Measurements from ENCODE around the gene MYO18B. TPM values are rescaled to one million over a fixed set of nuclear protein-coding genes. Genes with fewer than 3 reads are reported as not detected.

Gene MYO18B
- total RNA-seq, 1 donor from 2014 or later: 139 TPM

- intact Hi-C loops (cut with DNase I): no loop called here
- DNase-seq (ENCODE audit: missing footprints) (no peak), ATAC-seq (no peak)
Measured at GRCh38 chr22:25939384-25939783, 197.4 kb downstream of the MYO18B start.

- no peak for ATAC-seq
- no peak for DNase-seq (ENCODE audit: missing footprints)
- intact Hi-C loops (cut with DNase I): no loop called here
Measured at GRCh38 chr22:25940479-25940878, 198.5 kb downstream of the MYO18B start.

- ATAC-seq: no peak
- intact Hi-C loops (cut with DNase I): no loop called here
Measured at GRCh38 chr22:25941365-25941960, 199.5 kb downstream of the MYO18B start.

GRCh38 chr22:25942115-25942855 is 200.3 kb downstream of the MYO18B start:
- intact Hi-C loops (cut with DNase I): no loop called here
- no peak for DNase-seq (ENCODE audit: missing footprints)
- peak; percentile 80 for ATAC-seq

More at GRCh38 chr22:25941365-25941960, 199.5 kb downstream of the MYO18B start:
- no peak for DNase-seq (ENCODE audit: missing footprints)

DNA sequence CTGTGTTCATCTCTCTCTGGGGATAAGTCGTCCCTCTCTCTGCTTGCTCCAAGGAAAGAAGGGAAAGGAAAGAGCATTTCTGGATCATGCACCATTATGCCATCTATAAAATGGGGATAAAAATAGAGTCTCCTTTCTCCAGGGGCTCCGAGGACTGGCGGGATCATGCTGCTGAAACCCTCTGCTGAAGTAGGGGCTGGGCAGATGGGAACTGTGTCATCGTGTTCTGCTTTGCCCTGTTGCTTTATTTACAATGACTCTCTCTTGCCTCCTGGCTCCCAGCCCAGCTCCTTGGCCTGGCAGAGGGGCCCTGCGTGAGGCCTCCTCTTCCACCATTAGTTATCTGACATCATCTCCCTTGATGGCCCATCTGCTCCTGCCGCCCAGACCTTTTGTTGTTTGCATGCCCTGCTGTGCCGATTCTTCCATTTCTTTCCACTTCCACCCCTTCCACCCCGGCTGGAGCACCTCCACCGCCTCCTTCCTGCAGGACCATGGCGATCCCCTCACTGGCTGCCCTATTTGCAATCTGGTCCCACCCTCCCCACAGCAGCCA is 200.9 kb downstream of the MYO18B start:
- peak; percentile 75 for DNase-seq (ENCODE audit: missing footprints)

GRCh38 chr22:25950111-25950510 is 208.1 kb downstream of the MYO18B start:
- ATAC-seq (no peak), DNase-seq (ENCODE audit: missing footprints) (no peak)
- intact Hi-C loops (cut with DNase I): no loop called here

More for the DNA sequence above, 200.9 kb downstream of the MYO18B start:
- intact Hi-C loops (cut with DNase I): no loop called here
- peak; percentile 64 for ATAC-seq

DNA sequence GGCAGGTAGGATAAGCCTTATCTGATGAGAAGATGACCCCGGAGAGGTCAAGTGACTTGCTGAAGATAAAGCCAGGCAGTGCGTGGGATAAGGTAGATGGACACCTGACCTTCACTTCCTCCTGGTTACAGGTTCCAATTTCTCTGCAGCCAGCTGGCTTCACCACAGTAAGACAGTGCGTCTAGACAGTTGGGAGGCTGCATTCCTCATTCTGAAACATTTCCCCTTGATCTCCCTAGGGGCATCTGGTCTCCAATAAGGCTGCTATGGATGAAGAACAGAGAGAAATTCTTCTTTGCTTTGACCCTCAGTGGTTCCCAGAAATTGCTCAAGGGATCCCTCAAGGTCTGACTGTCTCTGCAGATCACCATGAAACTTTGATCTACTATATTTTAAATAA is 211.3 kb downstream of the MYO18B start:
- intact Hi-C loops (cut with DNase I): no loop called here

GRCh38 chr22:25953919-25954318 is 211.9 kb downstream of the MYO18B start:
- ATAC-seq (no peak), DNase-seq (ENCODE audit: missing footprints) (no peak)
- intact Hi-C loops (cut with DNase I): no loop called here

More for the DNA sequence above, 211.3 kb downstream of the MYO18B start:
- no peak for DNase-seq (ENCODE audit: missing footprints)
- ATAC-seq: no peak

GRCh38 chr22:25955323-25955722 is 213.3 kb downstream of the MYO18B start:
- DNase-seq (ENCODE audit: missing footprints) (no peak), ATAC-seq (no peak)
- intact Hi-C loops (cut with DNase I): no loop called here

GRCh38 chr22:25956801-25957200 is 214.8 kb downstream of the MYO18B start:
- DNase-seq (ENCODE audit: missing footprints): no peak
- ATAC-seq: no peak
- intact Hi-C loops (cut with DNase I): no loop called here

DNA sequence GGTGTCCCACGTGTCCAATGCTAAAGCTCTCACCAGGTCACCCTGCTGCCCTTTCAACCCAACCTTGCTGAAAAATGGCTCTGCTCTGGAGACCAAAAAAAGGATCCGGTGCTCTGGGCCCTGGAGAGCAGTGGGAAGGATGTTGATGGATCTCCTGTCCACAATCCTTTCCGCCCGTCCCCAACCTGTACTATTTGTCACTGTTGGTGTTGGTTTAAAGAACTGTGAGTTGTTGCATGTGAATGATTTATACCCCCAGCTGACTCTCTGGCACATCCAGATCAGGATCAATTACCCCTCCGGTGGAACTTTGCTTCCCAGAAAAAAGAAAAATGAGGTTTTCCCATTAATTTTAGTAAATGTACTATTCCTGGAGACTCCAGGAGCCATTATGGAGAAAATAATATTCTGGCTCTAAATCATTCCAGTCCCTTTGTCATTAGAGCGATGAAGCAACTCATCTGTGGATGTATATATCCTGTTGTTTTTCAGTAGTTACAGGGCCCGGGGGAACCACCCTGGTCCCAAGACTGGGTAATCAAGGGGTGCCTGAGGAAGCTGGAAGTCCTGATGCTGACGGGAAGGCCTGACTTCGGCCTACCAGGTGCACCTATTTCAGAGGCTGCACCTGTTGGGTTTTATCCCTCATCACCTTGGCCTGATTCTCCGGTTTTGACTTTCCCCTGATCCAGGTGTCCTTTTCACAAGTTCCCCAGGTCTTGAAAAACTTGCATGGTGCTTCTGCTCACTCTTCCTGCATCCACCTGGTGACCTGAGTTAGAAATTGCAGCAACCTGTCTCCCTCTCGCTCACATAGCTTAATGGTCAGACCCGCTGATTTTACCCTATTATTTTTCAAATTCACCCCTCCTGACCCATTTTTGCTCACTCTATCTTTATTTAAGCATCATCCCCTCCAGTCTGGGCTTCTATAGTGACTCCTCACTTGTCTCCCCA is 218.1 kb downstream of the MYO18B start:
- DNase-seq (ENCODE audit: missing footprints) (no peak), ATAC-seq (no peak)
- intact Hi-C loops (cut with DNase I): no loop called here

GRCh38 chr22:25961699-25962098 is 219.7 kb downstream of the MYO18B start:
- DNase-seq (ENCODE audit: missing footprints) (no peak), ATAC-seq (no peak)
- intact Hi-C loops (cut with DNase I): no loop called here

- no peak for DNase-seq (ENCODE audit: missing footprints)
- no peak for ATAC-seq
- intact Hi-C loops (cut with DNase I): no loop called here
Measured at GRCh38 chr22:25962711-25963110, 220.7 kb downstream of the MYO18B start.

GRCh38 chr22:25964961-25965730 is 223.2 kb downstream of the MYO18B start:
- no peak for DNase-seq (ENCODE audit: missing footprints)
- intact Hi-C loops (cut with DNase I): no loop called here
- no peak for ATAC-seq

- DNase-seq (ENCODE audit: missing footprints) (no peak), ATAC-seq (no peak)
- intact Hi-C loops (cut with DNase I): no loop called here
Measured at GRCh38 chr22:25966448-25966913, 224.5 kb downstream of the MYO18B start.

GRCh38 chr22:25969286-25969685 is 227.3 kb downstream of the MYO18B start:
- intact Hi-C loops (cut with DNase I): no loop called here
- ATAC-seq (no peak), DNase-seq (ENCODE audit: missing footprints) (no peak)

- no peak for ATAC-seq
- intact Hi-C loops (cut with DNase I): no loop called here
- no peak for DNase-seq (ENCODE audit: missing footprints)
Measured at GRCh38 chr22:25969901-25970300, 227.9 kb downstream of the MYO18B start.

GRCh38 chr22:25970374-25970911 is 228.5 kb downstream of the MYO18B start:
- ATAC-seq (peak; percentile 80), DNase-seq (ENCODE audit: missing footprints) (no peak)
- intact Hi-C loops (cut with DNase I): no loop called here

All from Right ventricle myocardium inferior (tissue), 1 donor.